Measurements from ENCODE around the gene NDUFA8.

- TF ChIP-seq CTCF (IDR thresholded peaks at IDR 0.05), result no peak
- no peak for TF ChIP-seq POLR2A (IDR thresholded peaks at IDR 0.05)
Observed at GRCh38 chr9:122112238-122112637, 47.3 kb downstream of the NDUFA8 start.

Data from lower leg skin (tissue), 3 donors.